RWPE1 (cell line): ENCODE results near the gene NFE2L1.

Source experiments
- CTCF ChIA-PET: fragments of 350-600 bp; sonication (Branson Sonifier 250); formaldehyde crosslinking; extraction: SDS; loops from one replicate; lab custom pipeline; 2021; lab: Yijun Ruan, JAX
- POLR2A ChIA-PET: fragments of 400-600 bp; formaldehyde crosslinking; extraction: SDS; loops from one replicate; lab custom pipeline; 2020; ENCODE audit warnings: antibody characterized with exemption; ENCODE audit not compliant: low non-redundant PET; lab: Yijun Ruan, JAX
- DNase-seq: peaks from one replicate; pipeline ENCODE4 v3.0.0; 2012; ENCODE audit warnings: low spot score
- H3K27ac ChIP-seq: fragments of 450-650 bp; 2 replicates; pipeline ENCODE4 v1.5.1; 2017
- CTCF ChIP-seq: fragments of 450-650 bp; conservative IDR thresholded peaks from 2 replicates; pipeline ENCODE4 v1.5.1; 2017; ENCODE audit warnings: low read depth, mild to moderate bottlenecking

Gene NFE2L1

GRCh38 chr17:48025904-48026501 is 22.2 kb upstream of the NFE2L1 start:
- no peak for TF ChIP-seq CTCF
- no peak for DNase-seq
- CTCF ChIA-PET: interaction anchor here (0.5 to 2.6 kb wide), 14 partner anchors 23 to 592 kb away, joined by 3 to 20 read pairs (median 4); partner anchors contain the start of gene NFE2L1

GRCh38 chr17:48026502-48027321 is 21.4 kb upstream of the NFE2L1 start:
- POLR2A ChIA-PET: interaction anchor here (1.4 to 1.5 kb wide), 2 partner anchors 22 to 25 kb away, joined by 3 to 7 read pairs; partner anchors contain the start of gene NFE2L1
- peak; percentile 87 for DNase-seq
- CTCF ChIA-PET: interaction anchor here (0.6 to 2.6 kb wide), 16 partner anchors 10 to 1541 kb away, joined by 3 to 20 read pairs (median 4); partner anchors contain the start of genes NFE2L1 and SNX11
- peak overlapping the region; percentile 98 for H3K27ac ChIP-seq
- peak; percentile 98 for TF ChIP-seq CTCF

More at GRCh38 chr17:48025904-48026501, 22.2 kb upstream of the NFE2L1 start:
- POLR2A ChIA-PET: interaction anchor here (1.0 to 1.5 kb wide), 4 partner anchors 20 to 26 kb away, joined by 3 to 10 read pairs (median 5); partner anchors contain the start of gene NFE2L1
- peak overlapping the region; percentile 98 for H3K27ac ChIP-seq

- no peak for DNase-seq
- peak overlapping the region; percentile 98 for H3K27ac ChIP-seq
- POLR2A ChIA-PET: interaction anchor here (1.5 kb wide), 1 partner anchor 21 kb away, joined by 7 read pairs; the partner anchor contains the start of gene NFE2L1
- CTCF ChIA-PET: interaction anchor here (0.9 to 2.6 kb wide), 6 partner anchors 9 to 106 kb away, joined by 3 to 20 read pairs (median 4); partner anchors contain the start of gene NFE2L1
- TF ChIP-seq CTCF: no peak
Observed at GRCh38 chr17:48027322-48027981, 20.7 kb upstream of the NFE2L1 start.

- DNase-seq: no peak
- POLR2A ChIA-PET: no interaction called here
- H3K27ac ChIP-seq: peak overlapping the region; percentile 98
- CTCF ChIA-PET: no interaction called here
- TF ChIP-seq CTCF: no peak
Observed at GRCh38 chr17:48028736-48029135, 19.4 kb upstream of the NFE2L1 start.

- no peak for TF ChIP-seq CTCF
- ChIA-PET POLR2A (no interaction called here), CTCF (interaction anchor here (0.6 to 1.1 kb wide), 3 partner anchors 12 to 588 kb away, joined by 3 to 7 read pairs (median 4); no protein-coding TSS in a partner anchor)
- no peak for DNase-seq
- H3K27ac ChIP-seq: peak overlapping the region; percentile 98
Observed at GRCh38 chr17:48030531-48030930, 17.6 kb upstream of the NFE2L1 start.
